GM12865 (cell line): Measurements from ENCODE around the gene RPS26.
A peak's percentile ranks its signal among the peaks of the same experiment; 100 is the strongest.
"Not testable (repeated sequence)": the region's sequence is repeated elsewhere in the genome, so short reads cannot be mapped to it uniquely, and the experiment has no call there.

ENCODE experiments used
- DNase-seq: peaks from one replicate; pipeline ENCODE4 v3.0.0; 2010; ENCODE audit warnings: low read depth
- H3K4me3 ChIP-seq: 2 replicates; pipeline ENCODE4 v1.5.1; 2011; ENCODE audit warnings: mild to moderate bottlenecking, low read depth, low read length, control low read depth
- TF ChIP-seq, protein P1 (sequence below): IDR thresholded peaks from 2 replicates; pipeline ENCODE4 v1.5.1; 2011; ENCODE audit warnings: low read length, control low read depth, low read depth, inconsistent platforms; ENCODE audit not compliant: insufficient read depth; ENCODE audit errors: missing control alignments

The RPS26 gene

GRCh38 chr12:56041552-56042429 lies at the start of gene RPS26:
TSS of gene RPS26 (plus strand) at chr12:56041918. CDS start at chr12:56042167, 249 bp downstream.
- TF ChIP-seq, protein P1, sequence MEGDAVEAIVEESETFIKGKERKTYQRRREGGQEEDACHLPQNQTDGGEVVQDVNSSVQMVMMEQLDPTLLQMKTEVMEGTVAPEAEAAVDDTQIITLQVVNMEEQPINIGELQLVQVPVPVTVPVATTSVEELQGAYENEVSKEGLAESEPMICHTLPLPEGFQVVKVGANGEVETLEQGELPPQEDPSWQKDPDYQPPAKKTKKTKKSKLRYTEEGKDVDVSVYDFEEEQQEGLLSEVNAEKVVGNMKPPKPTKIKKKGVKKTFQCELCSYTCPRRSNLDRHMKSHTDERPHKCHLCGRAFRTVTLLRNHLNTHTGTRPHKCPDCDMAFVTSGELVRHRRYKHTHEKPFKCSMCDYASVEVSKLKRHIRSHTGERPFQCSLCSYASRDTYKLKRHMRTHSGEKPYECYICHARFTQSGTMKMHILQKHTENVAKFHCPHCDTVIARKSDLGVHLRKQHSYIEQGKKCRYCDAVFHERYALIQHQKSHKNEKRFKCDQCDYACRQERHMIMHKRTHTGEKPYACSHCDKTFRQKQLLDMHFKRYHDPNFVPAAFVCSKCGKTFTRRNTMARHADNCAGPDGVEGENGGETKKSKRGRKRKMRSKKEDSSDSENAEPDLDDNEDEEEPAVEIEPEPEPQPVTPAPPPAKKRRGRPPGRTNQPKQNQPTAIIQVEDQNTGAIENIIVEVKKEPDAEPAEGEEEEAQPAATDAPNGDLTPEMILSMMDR, result peak; percentile 56
- H3K4me3 ChIP-seq, result peak within 1 kb of the TSS; percentile 98
- DNase-seq, result peak; percentile 100

DNA sequence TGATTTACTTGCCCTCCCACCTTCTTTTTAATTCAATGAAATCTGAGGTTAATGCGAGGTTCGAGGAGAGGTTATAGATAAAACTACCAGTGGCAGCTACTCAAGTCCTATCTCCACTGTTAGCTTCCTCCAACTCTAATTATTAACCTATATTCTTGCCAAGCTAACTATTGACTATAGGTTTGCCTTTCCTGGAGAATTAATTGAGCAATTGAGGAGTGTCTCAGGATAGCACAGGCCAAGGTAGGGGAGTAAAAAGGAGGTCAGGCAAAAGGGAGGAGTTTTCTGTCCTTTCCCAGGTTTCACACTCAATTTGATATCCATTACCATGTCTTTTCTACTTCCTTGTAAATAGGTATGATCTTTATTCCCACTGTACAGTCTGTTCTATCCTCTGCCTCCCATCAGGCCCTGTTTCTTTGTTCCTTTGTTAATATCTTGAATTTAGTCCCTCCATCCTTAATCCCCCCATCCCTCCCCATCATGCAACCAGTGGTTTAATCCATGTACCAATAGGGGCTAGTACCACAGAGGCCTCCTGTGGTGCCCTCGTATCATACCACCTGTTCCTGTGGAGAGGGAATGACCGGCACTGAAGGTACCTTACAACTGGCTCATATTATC lies 48.4 kb upstream of the RPS26 start:
- no peak for DNase-seq
- TF ChIP-seq, protein P1, result no peak
- no peak overlapping the region for H3K4me3 ChIP-seq

- TF ChIP-seq, protein P1, result no peak
- no peak overlapping the region for H3K4me3 ChIP-seq
- no peak for DNase-seq
Measured at GRCh38 chr12:55995366-55995765, 46.4 kb upstream of the RPS26 start.

DNA sequence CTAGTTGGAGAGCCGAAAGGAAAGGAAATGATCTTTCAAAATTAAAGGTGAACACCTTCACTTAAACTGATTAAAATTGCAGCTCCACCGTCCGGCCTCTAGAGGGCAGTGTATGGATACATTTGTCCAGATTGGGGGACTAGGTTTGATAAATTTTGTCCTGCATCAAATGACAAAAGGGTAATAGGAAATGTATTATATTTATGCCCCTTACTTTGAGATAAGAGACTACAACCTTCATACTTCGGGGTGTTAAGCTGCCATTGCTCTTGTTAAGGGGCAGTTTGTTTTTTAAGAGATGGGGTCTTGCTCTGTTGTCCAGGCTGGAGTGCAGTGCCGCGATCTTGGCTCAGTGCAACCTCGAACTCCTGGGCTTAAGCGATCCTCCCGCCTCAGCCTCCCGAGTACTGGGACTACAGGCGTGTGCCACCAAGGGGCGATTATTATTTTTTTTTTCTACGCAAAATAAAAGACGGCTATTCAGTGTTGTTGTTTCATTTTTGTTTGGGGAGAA lies 45.5 kb upstream of the RPS26 start:
- DNase-seq, result peak; percentile 77
- H3K4me3 ChIP-seq, result peak overlapping the region; percentile 86
- TF ChIP-seq, protein P1, result peak; percentile 81

DNA sequence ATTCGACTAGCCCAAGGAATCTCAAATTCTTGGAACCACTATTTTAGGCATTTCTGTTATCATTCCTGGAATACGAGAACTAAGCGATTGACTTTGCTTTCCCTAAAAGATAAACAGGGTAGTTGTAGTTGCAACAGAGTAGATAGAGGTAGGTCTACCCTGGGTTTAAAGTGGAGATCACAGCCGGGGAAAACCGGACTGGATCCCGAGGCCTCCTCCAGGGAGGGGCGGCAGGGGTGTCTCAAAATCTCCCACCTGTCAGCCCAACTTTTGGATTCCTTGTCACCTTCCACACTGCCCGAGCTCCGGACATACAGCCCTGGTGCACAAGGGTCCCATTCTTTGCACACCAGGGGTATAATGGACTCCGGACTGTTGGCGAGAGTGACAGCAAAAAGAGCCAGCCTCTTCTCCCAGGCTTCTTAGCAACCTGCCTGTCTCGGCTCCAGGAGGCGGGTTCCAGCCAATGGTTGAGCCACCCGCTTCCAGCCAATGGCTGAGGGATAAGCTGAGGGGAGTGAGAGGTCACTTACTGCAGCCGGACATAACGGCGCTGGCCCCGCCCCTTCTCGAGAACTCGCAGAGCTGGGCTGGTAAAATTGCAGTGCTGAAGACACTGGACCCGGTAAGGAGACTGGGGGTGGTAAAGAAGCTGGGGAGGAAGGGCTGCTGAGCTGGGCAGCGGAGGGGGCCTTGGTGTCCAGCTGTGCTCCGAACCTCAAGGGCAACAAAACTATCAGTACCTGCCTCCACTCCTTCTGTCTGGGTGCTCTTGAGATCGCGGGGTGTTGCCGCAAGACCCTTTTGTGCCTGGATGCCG lies 44.8 kb upstream of the RPS26 start, which contains the start of gene SUOX:
TSS of gene SUOX (plus strand) at position 562 of the 820 bp plus-strand sequence. CDS start 4,946 bp downstream, outside the sequence.
- TF ChIP-seq, protein P1, result no peak
- peak within 1 kb of the TSS; percentile 86 for H3K4me3 ChIP-seq
- DNase-seq, result peak; percentile 97

GRCh38 chr12:55997535-55997859 lies 44.2 kb upstream of the RPS26 start:
- TF ChIP-seq, protein P1, result no peak
- H3K4me3 ChIP-seq, result peak overlapping the region; percentile 86
- DNase-seq, result no peak

DNA sequence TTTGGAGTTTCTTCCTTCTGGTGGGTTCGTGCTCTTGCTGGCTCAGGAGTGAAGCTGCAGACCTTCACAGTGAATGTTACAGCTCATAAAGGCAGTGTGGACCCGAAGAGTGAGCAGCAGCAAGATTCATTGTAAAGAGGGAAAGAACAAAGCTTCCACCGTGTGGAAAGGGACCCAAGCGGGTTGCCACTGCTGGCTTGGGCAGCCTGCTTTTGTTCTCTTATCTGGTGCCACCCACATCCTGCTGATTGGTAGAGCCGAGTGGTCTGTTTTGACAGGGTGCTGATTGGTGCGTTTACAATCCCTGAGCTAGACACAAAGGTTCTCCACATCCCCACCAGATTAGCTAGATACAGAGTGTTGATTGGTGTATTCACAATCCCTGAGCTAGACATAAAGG lies 42.2 kb upstream of the RPS26 start:
- DNase-seq, H3K4me3 ChIP-seq: not testable (repeated sequence)

- DNase-seq, H3K4me3 ChIP-seq: not testable (repeated sequence)
Measured at GRCh38 chr12:55999999-56000540, 41.6 kb upstream of the RPS26 start.
